Measurements from ENCODE around the gene CANX. TPM values are rescaled to one million over a fixed set of nuclear protein-coding genes. Genes with fewer than 3 reads are reported as not detected.

Gene CANX
- total and polyA plus RNA-seq, 9 of the 15 experiments (the other 6 are each of a cell fraction or from before 2014, with no cell fraction given) = 155 to 893 (median 589) TPM

DNA sequence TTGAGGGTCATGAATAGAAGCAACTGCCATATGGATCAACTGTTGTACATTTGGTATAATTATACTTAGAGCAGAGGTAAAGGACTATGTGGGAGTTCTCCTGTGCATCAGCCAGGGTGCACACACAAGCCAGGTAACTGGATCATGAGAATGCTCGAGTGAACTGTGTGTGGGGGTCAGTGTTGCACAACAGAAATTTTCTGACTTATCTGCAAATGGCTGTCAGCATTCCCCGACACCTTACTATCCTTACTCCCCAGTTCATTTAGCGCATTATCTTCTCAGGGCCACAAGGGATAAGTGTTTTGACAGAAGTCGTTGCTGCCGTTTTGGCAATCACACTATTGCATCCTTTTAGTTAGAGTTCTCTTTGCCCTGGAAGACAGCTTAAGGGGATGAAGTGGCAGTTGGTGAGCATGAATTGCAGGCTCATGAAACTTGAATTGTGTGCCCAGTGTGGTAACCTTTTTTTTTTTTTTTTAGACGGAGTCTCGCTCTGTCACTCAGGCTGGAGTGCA is 1.7 kb downstream of the CANX start (continued):
- TF ChIP-seq SUPT5H (IDR thresholded peaks at IDR 0.05) (peak; percentile 44; the same call in 1 of the 2 replicates), ZFP36 (IDR thresholded peaks at IDR 0.05; ENCODE audit: low read depth, low read length, partially characterized antibody) (peak; percentile 35), CHD1 (IDR thresholded peaks at IDR 0.05; ENCODE audit: low read length) (peak; percentile 18), FOXM1 (IDR thresholded peaks at IDR 0.05; ENCODE audit: low read depth) (peak; percentile 66; the same call in 1 of the 2 replicates), FOXM1 (CRISPR knock-in tag; IDR thresholded peaks at IDR 0.05; ENCODE audit: low read depth) (no peak), TAF1 (IDR thresholded peaks at IDR 0.05; ENCODE audit: control insufficient read depth, extremely low read depth, insufficient read depth, low read length, severe bottlenecking) (peak; percentile 53), ZNF584 (CRISPR knock-in tag; IDR thresholded peaks at IDR 0.05; ENCODE audit: low read depth) (no peak), MTA3 (IDR thresholded peaks at IDR 0.05; ENCODE audit: borderline replicate concordance) (peak; percentile 67; the same call in 1 of the 2 replicates), BHLHE40 (IDR thresholded peaks at IDR 0.05; ENCODE audit: low read length) (0 out of 2 replicates have a peak, but pooled peaks have one; percentile 43), TOE1 (IDR thresholded peaks at IDR 0.05; ENCODE audit: borderline replicate concordance) (0 out of 2 replicates have a peak, but pooled peaks have one; percentile 42), TOE1 (CRISPR knock-in tag; IDR thresholded peaks at IDR 0.05; ENCODE audit: borderline replicate concordance, low read depth) (no peak), POLR2H (tag; IDR thresholded peaks at IDR 0.05; ENCODE audit: low read depth) (0 out of 2 replicates have a peak, but pooled peaks have one; percentile 4), GATA2 (CRISPR knock-in tag; IDR thresholded peaks at IDR 0.05) (peak; percentile 88)
- TF ChIP-seq, protein P1, sequence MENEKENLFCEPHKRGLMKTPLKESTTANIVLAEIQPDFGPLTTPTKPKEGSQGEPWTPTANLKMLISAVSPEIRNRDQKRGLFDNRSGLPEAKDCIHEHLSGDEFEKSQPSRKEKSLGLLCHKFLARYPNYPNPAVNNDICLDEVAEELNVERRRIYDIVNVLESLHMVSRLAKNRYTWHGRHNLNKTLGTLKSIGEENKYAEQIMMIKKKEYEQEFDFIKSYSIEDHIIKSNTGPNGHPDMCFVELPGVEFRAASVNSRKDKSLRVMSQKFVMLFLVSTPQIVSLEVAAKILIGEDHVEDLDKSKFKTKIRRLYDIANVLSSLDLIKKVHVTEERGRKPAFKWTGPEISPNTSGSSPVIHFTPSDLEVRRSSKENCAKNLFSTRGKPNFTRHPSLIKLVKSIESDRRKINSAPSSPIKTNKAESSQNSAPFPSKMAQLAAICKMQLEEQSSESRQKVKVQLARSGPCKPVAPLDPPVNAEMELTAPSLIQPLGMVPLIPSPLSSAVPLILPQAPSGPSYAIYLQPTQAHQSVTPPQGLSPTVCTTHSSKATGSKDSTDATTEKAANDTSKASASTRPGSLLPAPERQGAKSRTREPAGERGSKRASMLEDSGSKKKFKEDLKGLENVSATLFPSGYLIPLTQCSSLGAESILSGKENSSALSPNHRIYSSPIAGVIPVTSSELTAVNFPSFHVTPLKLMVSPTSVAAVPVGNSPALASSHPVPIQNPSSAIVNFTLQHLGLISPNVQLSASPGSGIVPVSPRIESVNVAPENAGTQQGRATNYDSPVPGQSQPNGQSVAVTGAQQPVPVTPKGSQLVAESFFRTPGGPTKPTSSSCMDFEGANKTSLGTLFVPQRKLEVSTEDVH (IDR thresholded peaks at IDR 0.05; ENCODE audit: low read depth, partially characterized antibody) = no peak
- TF ChIP-seq, protein P2, sequence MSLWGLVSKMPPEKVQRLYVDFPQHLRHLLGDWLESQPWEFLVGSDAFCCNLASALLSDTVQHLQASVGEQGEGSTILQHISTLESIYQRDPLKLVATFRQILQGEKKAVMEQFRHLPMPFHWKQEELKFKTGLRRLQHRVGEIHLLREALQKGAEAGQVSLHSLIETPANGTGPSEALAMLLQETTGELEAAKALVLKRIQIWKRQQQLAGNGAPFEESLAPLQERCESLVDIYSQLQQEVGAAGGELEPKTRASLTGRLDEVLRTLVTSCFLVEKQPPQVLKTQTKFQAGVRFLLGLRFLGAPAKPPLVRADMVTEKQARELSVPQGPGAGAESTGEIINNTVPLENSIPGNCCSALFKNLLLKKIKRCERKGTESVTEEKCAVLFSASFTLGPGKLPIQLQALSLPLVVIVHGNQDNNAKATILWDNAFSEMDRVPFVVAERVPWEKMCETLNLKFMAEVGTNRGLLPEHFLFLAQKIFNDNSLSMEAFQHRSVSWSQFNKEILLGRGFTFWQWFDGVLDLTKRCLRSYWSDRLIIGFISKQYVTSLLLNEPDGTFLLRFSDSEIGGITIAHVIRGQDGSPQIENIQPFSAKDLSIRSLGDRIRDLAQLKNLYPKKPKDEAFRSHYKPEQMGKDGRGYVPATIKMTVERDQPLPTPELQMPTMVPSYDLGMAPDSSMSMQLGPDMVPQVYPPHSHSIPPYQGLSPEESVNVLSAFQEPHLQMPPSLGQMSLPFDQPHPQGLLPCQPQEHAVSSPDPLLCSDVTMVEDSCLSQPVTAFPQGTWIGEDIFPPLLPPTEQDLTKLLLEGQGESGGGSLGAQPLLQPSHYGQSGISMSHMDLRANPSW (CRISPR knock-in tag; IDR thresholded peaks at IDR 0.05) = no peak
- TF ChIP-seq, protein P3, sequence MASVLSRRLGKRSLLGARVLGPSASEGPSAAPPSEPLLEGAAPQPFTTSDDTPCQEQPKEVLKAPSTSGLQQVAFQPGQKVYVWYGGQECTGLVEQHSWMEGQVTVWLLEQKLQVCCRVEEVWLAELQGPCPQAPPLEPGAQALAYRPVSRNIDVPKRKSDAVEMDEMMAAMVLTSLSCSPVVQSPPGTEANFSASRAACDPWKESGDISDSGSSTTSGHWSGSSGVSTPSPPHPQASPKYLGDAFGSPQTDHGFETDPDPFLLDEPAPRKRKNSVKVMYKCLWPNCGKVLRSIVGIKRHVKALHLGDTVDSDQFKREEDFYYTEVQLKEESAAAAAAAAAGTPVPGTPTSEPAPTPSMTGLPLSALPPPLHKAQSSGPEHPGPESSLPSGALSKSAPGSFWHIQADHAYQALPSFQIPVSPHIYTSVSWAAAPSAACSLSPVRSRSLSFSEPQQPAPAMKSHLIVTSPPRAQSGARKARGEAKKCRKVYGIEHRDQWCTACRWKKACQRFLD (CRISPR knock-in tag; IDR thresholded peaks at IDR 0.05) = peak; percentile 28; the same call in 1 of the 2 replicates
- TF ChIP-seq, protein P4, sequence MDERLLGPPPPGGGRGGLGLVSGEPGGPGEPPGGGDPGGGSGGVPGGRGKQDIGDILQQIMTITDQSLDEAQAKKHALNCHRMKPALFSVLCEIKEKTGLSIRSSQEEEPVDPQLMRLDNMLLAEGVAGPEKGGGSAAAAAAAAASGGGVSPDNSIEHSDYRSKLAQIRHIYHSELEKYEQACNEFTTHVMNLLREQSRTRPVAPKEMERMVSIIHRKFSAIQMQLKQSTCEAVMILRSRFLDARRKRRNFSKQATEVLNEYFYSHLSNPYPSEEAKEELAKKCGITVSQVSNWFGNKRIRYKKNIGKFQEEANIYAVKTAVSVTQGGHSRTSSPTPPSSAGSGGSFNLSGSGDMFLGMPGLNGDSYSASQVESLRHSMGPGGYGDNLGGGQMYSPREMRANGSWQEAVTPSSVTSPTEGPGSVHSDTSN (CRISPR knock-in tag; IDR thresholded peaks at IDR 0.05; ENCODE audit: low read depth) = no peak
- TF ChIP-seq, protein P4 (tag; conservative IDR thresholded peaks at IDR 0.05; ENCODE audit: low read depth) = peak; percentile 77
